ENCODE results near the gene CRNKL1. TPM values are rescaled to one million over a fixed set of nuclear protein-coding genes. Genes with fewer than 3 reads are reported as not detected.

CRNKL1 gene
- total and polyA plus RNA-seq, 2 donors (not counting 3 experiments of a cell fraction or from before 2014, with no cell fraction given), result 4.9 to 22.3 TPM

DNA sequence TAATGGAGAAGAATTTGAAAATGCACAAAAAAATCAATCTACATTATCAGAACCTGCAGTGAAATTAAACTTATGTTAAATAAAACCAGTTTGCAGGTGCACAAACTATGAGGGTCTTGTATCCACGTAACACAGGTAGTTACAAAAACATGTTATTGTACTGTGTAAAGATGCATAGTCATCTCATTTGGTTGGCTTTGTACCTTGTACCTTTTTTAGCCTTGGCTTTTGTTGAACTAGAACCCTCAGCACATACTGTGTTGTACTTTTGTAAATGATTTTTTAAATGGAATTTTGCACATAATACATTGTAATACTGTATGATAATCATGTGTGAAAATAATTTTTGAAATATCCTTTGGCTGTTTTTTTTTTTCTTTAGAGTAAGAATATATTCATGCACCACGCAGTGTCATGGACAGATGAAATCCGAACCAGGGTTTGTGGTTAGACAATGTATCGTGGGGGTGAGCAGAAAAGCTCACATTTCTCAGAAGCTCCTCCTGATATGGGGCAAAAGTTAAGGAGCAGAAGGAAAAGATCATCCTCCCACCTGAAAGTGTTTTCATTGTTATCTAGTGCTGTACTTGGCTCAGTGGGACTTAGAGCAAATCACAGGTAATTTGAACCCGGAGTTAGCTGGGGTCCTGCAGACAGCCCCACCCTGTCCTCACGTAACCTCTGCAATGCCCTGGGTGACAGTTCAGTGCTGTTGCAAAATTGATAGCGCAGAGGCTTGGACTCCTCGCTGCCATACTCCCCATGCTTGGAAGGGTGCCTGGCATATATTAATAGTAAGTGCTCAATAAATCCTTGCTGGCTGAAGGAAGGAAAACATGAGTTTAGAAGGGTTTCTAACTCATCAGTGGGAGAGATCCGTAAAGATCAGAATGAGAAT is 49.9 kb downstream of the CRNKL1 start:
- Histone ChIP-seq H3K36me3 (ENCODE audit: control insufficient read depth in 2 of 2, extremely low read depth in 1 of 2, insufficient read depth in 2 of 2, low read length in 2 of 2) (peaks cover 20 to 27% of the 10 kb centered on the region in 2 experiments), H4K20me1 (replicated peaks; ENCODE audit: control insufficient read depth, extremely low read depth, insufficient read depth, low read length) (no peaks in the 10 kb centered on the region), H2AFZ (ENCODE audit: low read depth, low read length) (no peak overlapping the region), H3K4me2 (ENCODE audit: insufficient read depth, low read length) (no peak overlapping the region), H3K9ac (replicated peaks; ENCODE audit: extremely low read depth, insufficient read depth, low read length) (no peak overlapping the region), H3K4me1 (ENCODE audit: control insufficient read depth, extremely low read depth, insufficient read depth, low read length) (peaks cover 14% of the 10 kb centered on the region), H3K9me3 (replicated peaks; ENCODE audit: control insufficient read depth, insufficient read depth, low read length) (no peaks in the 10 kb centered on the region), H3K27ac (ENCODE audit: insufficient read depth, low read depth, low read length) (no peak overlapping the region), H3K27me3 (ENCODE audit: control insufficient read depth in 2 of 2, insufficient read depth in 2 of 2, low read length in 2 of 2) (no peaks in the 10 kb centered on the region), H3K79me2 (ENCODE audit: control insufficient read depth, insufficient read depth, low read length) (no peaks in the 10 kb centered on the region), H3K4me3 (replicated peaks in 1 of 3; ENCODE audit: insufficient read depth in 1 of 3, low read depth in 1 of 3, low read length in 3 of 3) (no peak overlapping the region), H3K9me1 (replicated peaks; ENCODE audit: control insufficient read depth, extremely low read depth, insufficient read depth, low read length) (no peaks in the 10 kb centered on the region)
- ChIA-PET POLR2A (no interaction called here), CTCF (interaction anchor here (1.3 kb wide), 1 partner anchor 185 kb away, joined by 4 read pairs; no protein-coding TSS in a partner anchor)
- TF ChIP-seq EZH2 (IDR thresholded peaks at IDR 0.05; ENCODE audit: borderline replicate concordance, low read depth, low read length, severe bottlenecking), result no peak
- no peak for TF ChIP-seq GATA2 (IDR thresholded peaks at IDR 0.05; ENCODE audit: insufficient read depth, insufficient read length, low read depth, low read length)
- TF ChIP-seq, protein P1, sequence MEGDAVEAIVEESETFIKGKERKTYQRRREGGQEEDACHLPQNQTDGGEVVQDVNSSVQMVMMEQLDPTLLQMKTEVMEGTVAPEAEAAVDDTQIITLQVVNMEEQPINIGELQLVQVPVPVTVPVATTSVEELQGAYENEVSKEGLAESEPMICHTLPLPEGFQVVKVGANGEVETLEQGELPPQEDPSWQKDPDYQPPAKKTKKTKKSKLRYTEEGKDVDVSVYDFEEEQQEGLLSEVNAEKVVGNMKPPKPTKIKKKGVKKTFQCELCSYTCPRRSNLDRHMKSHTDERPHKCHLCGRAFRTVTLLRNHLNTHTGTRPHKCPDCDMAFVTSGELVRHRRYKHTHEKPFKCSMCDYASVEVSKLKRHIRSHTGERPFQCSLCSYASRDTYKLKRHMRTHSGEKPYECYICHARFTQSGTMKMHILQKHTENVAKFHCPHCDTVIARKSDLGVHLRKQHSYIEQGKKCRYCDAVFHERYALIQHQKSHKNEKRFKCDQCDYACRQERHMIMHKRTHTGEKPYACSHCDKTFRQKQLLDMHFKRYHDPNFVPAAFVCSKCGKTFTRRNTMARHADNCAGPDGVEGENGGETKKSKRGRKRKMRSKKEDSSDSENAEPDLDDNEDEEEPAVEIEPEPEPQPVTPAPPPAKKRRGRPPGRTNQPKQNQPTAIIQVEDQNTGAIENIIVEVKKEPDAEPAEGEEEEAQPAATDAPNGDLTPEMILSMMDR (IDR thresholded peaks at IDR 0.05; ENCODE audit: extremely low read depth in 1 of 2, insufficient read depth in 1 of 2, low read depth in 1 of 2, low read length in 2 of 2), result no peak
- no peak for TF ChIP-seq JUN (IDR thresholded peaks at IDR 0.05; ENCODE audit: borderline replicate concordance, insufficient read depth, insufficient read length, low read depth)
- no peak for DNase-seq (ENCODE audit: low read depth, low spot score)
- intact Hi-C loops (cut with micrococcal nuclease), result no loop called here
- FAIRE-seq, result no peak
- dilution Hi-C loops (cut with MboI; ENCODE audit: extremely low pct_ligation_motif_present, low sequenced_read_pairs), result no loop called here
- BruUV-seq (replicated peaks), result no TSS peak

Measured in endothelial cell of umbilical vein (primary cell).